IMR-90 (cell line): ENCODE data around the gene TUBG2. TPM values are rescaled to one million over a fixed set of nuclear protein-coding genes. Genes with fewer than 3 reads are reported as not detected.

Experiments used
- ATAC-seq: fragments of 200-7000 bp; cut with Tn5 transposase; 2 replicates; pipeline ENCODE4 v1.9.1; 2020; ENCODE audit warnings: low read depth, mild to moderate bottlenecking, moderate library complexity
- BruUV-seq: library from RNA; stranded (reverse); fragments of 400-500 nt; replicated peaks from 2 replicates; lab custom pipeline; 2021; lab: Mats Ljungman, UMichigan
- CTCF ChIA-PET: fragments of 300-600 bp; formaldehyde crosslinking; extraction: SDS; loops from one replicate; lab custom pipeline; 2021; ENCODE audit warnings: antibody characterized with exemption; lab: Yijun Ruan, JAX
- POLR2A ChIA-PET: fragments of 300-600 bp; sonication (Branson Sonifier 250); formaldehyde crosslinking; loops from one replicate; lab custom pipeline; 2022; ENCODE audit warnings: antibody characterized with exemption; ENCODE audit not compliant: unreplicated experiment; lab: Charles Lee
- DNase-seq: peaks from one replicate; pipeline ENCODE4 v3.0.0; 2013
- H2AFZ ChIP-seq: replicated peaks from 2 replicates; pipeline ENCODE3; 2013; ENCODE audit warnings: low read length, mild to moderate bottlenecking; ENCODE audit not compliant: poor library complexity
- H2AK5ac ChIP-seq: 2 replicates; pipeline ENCODE4 v1.6.1; 2013; ENCODE audit warnings: low read depth, low read length, inconsistent platforms
- H2AK9ac ChIP-seq: replicated peaks from 2 replicates; pipeline ENCODE3; 2013; ENCODE audit warnings: mild to moderate bottlenecking, low read depth, low read length, moderate library complexity; ENCODE audit not compliant: poor library complexity
- H2BK120ac ChIP-seq: 2 replicates; pipeline ENCODE4 v1.6.1; 2013; ENCODE audit warnings: low read depth, low read length, inconsistent platforms
- H2BK15ac ChIP-seq: 3 replicates; pipeline ENCODE4 v1.6.1; 2013; ENCODE audit warnings: low read depth, low read length, inconsistent platforms
- H2BK20ac ChIP-seq: 2 replicates; pipeline ENCODE4 v1.6.1; 2013; ENCODE audit warnings: low read depth, mild to moderate bottlenecking, inconsistent platforms, low read length, moderate library complexity
- H2BK5ac ChIP-seq: 2 replicates; pipeline ENCODE4 v1.6.1; 2013; ENCODE audit warnings: mild to moderate bottlenecking, low read depth, low read length, inconsistent platforms; ENCODE audit not compliant: poor library complexity, severe bottlenecking
- H3K14ac ChIP-seq: replicated peaks from 2 replicates; pipeline ENCODE4 v1.6.1; 2013; ENCODE audit warnings: low read depth, low read length, inconsistent platforms
- H3K18ac ChIP-seq: 2 replicates; pipeline ENCODE4 v1.6.1; 2013; ENCODE audit warnings: low read depth, low read length, control low read depth
- H3K23ac ChIP-seq: 2 replicates; pipeline ENCODE4 v1.6.1; 2013; ENCODE audit warnings: low read depth, low read length, inconsistent platforms
- H3K27ac ChIP-seq: 2 replicates; pipeline ENCODE4 v1.5.1; 2013; ENCODE audit warnings: mild to moderate bottlenecking, control low read depth, low read length; ENCODE audit not compliant: insufficient read depth
- H3K27me3 ChIP-seq: 2 replicates; pipeline ENCODE4 v1.6.1; 2013; ENCODE audit warnings: low read length; ENCODE audit not compliant: control insufficient read depth, insufficient read depth
- H3K36me3 ChIP-seq: 2 replicates; pipeline ENCODE4 v1.6.1; 2013; ENCODE audit warnings: low read length, mixed read lengths; ENCODE audit not compliant: control insufficient read depth, insufficient read depth
- H3K4ac ChIP-seq: 2 replicates; pipeline ENCODE4 v1.6.1; 2013; ENCODE audit warnings: low read depth, low read length, inconsistent platforms
- H3K4me1 ChIP-seq: 2 replicates; pipeline ENCODE4 v1.6.1; 2013; ENCODE audit warnings: low read length, mixed read lengths; ENCODE audit not compliant: control insufficient read depth, insufficient read depth
- H3K4me2 ChIP-seq: 2 replicates; pipeline ENCODE4 v1.6.1; 2013; ENCODE audit warnings: low read depth, mild to moderate bottlenecking, control low read depth, low read length, moderate library complexity
- H3K4me3 ChIP-seq: 2 replicates; pipeline ENCODE4 v1.5.1; 2013; ENCODE audit warnings: low read depth, mild to moderate bottlenecking, control low read depth, low read length, moderate library complexity; ENCODE audit not compliant: insufficient read depth
- H3K56ac ChIP-seq: 2 replicates; pipeline ENCODE4 v1.6.1; 2013; ENCODE audit warnings: low read length, inconsistent platforms; ENCODE audit not compliant: insufficient read depth; ENCODE audit errors: extremely low read depth
- H3K79me1 ChIP-seq, 2 experiments: 2 replicates each; pipeline ENCODE4 v1.6.1; 2013; ENCODE audit warnings: low read length in 2 of 2, inconsistent platforms in 1 of 2, low read depth in 1 of 2
- H3K9ac ChIP-seq: 2 replicates; pipeline ENCODE4 v1.6.1; 2013; ENCODE audit warnings: low read depth, low read length, control low read depth
- H3K9me1 ChIP-seq: 2 replicates; pipeline ENCODE4 v1.6.1; 2013; ENCODE audit warnings: low read length, inconsistent platforms; ENCODE audit not compliant: insufficient read depth
- H3K9me3 ChIP-seq: 2 replicates; pipeline ENCODE4 v1.6.1; 2013; ENCODE audit warnings: low read length; ENCODE audit not compliant: control insufficient read depth, insufficient read depth
- H4K20me1 ChIP-seq: 2 replicates; pipeline ENCODE4 v1.6.1; 2013; ENCODE audit warnings: low read length, inconsistent platforms; ENCODE audit not compliant: insufficient read depth
- H4K5ac ChIP-seq: 2 replicates; pipeline ENCODE4 v1.6.1; 2013; ENCODE audit warnings: mild to moderate bottlenecking, low read depth, low read length, control low read depth
- H4K8ac ChIP-seq, 2 experiments: 2 replicates each; pipeline ENCODE4 v1.6.1; 2013; ENCODE audit warnings: low read depth in 2 of 2, low read length in 2 of 2, control low read depth in 1 of 2, inconsistent platforms in 1 of 2
- H4K91ac ChIP-seq: 2 replicates; pipeline ENCODE4 v1.6.1; 2013; ENCODE audit warnings: low read depth, low read length, inconsistent platforms; ENCODE audit not compliant: insufficient read depth
- CEBPB ChIP-seq: IDR thresholded peaks from 2 replicates; pipeline ENCODE4 v1.6.1; 2012; ENCODE audit warnings: low read depth, low read length, improper control_type of control experiment
- FOS ChIP-seq: fragments of 150-350 bp; IDR thresholded peaks from 2 replicates; pipeline ENCODE4 v1.6.1; 2016; ENCODE audit warnings: low read depth, low read length
- MAFK ChIP-seq: IDR thresholded peaks from 2 replicates; pipeline ENCODE4 v1.6.1; 2012; ENCODE audit warnings: low read depth, low read length, improper control_type of control experiment
- MAZ ChIP-seq: IDR thresholded peaks from 2 replicates; pipeline ENCODE4 v1.6.1; 2012; ENCODE audit warnings: low read depth, mild to moderate bottlenecking, low read length, improper control_type of control experiment, moderate library complexity, borderline replicate concordance
- POLR2A ChIP-seq: IDR thresholded peaks from 2 replicates; pipeline ENCODE4 v1.6.1; 2012; ENCODE audit warnings: mild to moderate bottlenecking, low read depth, low read length
- SMC3 ChIP-seq: fragments of 150-350 bp; IDR thresholded peaks from 2 replicates; pipeline ENCODE4 v1.6.1; 2016; ENCODE audit warnings: low read depth, mild to moderate bottlenecking, antibody characterized with exemption, low read length, moderate library complexity
- WGBS, 2 experiments: methylation state at CpG; one replicate each; pipeline versions ENCODE4 v1.1.5 to v1.1.7; 2013; ENCODE audit warnings: missing lambda C conversion rate in 2 of 2; ENCODE audit not compliant: insufficient read length in 1 of 2; ENCODE audit errors: extremely low coverage in 2 of 2; 5-methylcytosine and 5-hydroxymethylcytosine counted together
- dilution Hi-C: fragments of 300-500 bp; cut with HindIII; formaldehyde crosslinking; loops from one replicate; pipeline ENCODE4 v1.14.3; 2018; ENCODE audit warnings: low sequenced_read_pairs; ENCODE audit not compliant: unreplicated experiment
- in situ Hi-C: fragments of 300-500 bp; cut with MboI; formaldehyde crosslinking; loops from 3 replicates; pipeline ENCODE4 v1.14.3; 2019; ENCODE audit warnings: low sequenced_read_pairs, inconsistent platforms, mixed read lengths
- intact Hi-C: fragments of 100-400 bp; cut with micrococcal nuclease; formaldehyde crosslinking; loops from 2 replicates; pipeline ENCODE4 v1.10.0; 2022
- polyA plus RNA-seq, 3 experiments: library from polyadenylated mRNA; depleted of rRNA; stranded (reverse); fragments of >200 nt; gene quantifications; 2 replicates each; pipeline ENCODE4 v1.2.3, GENCODE V29; 2012; ENCODE audit warnings: low replicate concordance in 1 of 3
- total RNA-seq: library from RNA; depleted of rRNA; stranded (reverse); fragments of >200 nt; gene quantifications from 2 replicates; pipeline ENCODE4 v1.2.3, GENCODE V29; 2012
- TF ChIP-seq, protein P1 (sequence below): conservative IDR thresholded peaks from 2 replicates; pipeline ENCODE4 v1.5.1; 2012; ENCODE audit warnings: mild to moderate bottlenecking, low read depth, low read length, improper control_type of control experiment
- TF ChIP-seq, protein P2 (sequence below): fragments of 150-350 bp; IDR thresholded peaks from 2 replicates; pipeline ENCODE4 v1.6.1; 2016; ENCODE audit warnings: low read depth, mild to moderate bottlenecking, low read length, moderate library complexity, borderline replicate concordance

The TUBG2 gene
- total and polyA plus RNA-seq, 2 of the 4 experiments (the other 2 are of a cell fraction): 3.6 to 24.6 TPM

DNA sequence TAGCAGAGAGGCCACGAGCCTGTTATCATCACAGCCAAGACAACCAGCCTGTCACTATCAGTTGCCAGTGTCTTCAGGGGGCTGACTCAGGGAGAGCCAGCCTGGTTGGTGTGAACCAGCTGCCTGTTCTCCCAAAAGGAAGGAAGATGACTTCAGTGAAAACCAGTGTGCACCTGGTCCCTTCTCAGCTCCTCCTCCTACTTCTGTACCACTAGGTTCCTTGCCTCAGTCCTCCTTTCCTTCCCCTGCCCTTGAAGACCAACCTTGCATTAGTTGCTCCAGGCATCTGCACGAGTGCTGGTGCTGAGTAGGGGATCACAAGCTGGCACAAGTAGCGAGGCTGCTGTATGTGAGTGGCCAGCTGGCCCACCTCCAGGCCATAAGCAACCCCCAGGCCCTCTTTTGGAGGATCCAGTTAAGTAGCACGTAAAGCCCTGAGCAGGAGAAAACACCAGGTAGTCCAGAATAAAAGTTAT is 41.1 kb upstream of the TUBG2 start:
- ATAC-seq: no peak
- ChIA-PET CTCF (no interaction called here), POLR2A (interaction anchor here (0.9 kb wide), 1 partner anchor 9 kb away, joined by 4 read pairs; the partner anchor contains the start of genes RETREG3 and TUBG1)
- Histone ChIP-seq H3K4me1 (no peaks in the 10 kb centered on the region), H2AK5ac (no peak overlapping the region), H3K79me1 (no peaks in the 10 kb centered on the region; a peak in 1 of 4 replicates), H2BK20ac (no peak overlapping the region), H3K9me3 (no peaks in the 10 kb centered on the region), H2BK15ac (no peak overlapping the region), H2AFZ (no peak overlapping the region), H3K4ac (no peak overlapping the region), H3K4me3 (no peak overlapping the region), H3K14ac (no peak overlapping the region), H3K4me2 (no peak overlapping the region), H4K8ac (no peak overlapping the region), H4K91ac (no peak overlapping the region), H3K9ac (no peak overlapping the region), H4K20me1 (no peaks in the 10 kb centered on the region), H2BK5ac (no peak overlapping the region), H2BK120ac (no peak overlapping the region), H2AK9ac (no peak overlapping the region), H3K9me1 (peaks cover 4% of the 10 kb centered on the region; the same call in 1 of the 2 replicates), H4K5ac (no peak overlapping the region), H3K27ac (no peak overlapping the region), H3K36me3 (peaks cover 24% of the 10 kb centered on the region), H3K27me3 (no peaks in the 10 kb centered on the region; the same call in 1 of the 2 replicates), H3K18ac (no peak overlapping the region), H3K23ac (no peak overlapping the region), H3K56ac (no peak overlapping the region)
- intact Hi-C loops (no loop called here), in situ Hi-C loops (no loop called here), dilution Hi-C loops (no loop called here)
- TF ChIP-seq, protein P1, sequence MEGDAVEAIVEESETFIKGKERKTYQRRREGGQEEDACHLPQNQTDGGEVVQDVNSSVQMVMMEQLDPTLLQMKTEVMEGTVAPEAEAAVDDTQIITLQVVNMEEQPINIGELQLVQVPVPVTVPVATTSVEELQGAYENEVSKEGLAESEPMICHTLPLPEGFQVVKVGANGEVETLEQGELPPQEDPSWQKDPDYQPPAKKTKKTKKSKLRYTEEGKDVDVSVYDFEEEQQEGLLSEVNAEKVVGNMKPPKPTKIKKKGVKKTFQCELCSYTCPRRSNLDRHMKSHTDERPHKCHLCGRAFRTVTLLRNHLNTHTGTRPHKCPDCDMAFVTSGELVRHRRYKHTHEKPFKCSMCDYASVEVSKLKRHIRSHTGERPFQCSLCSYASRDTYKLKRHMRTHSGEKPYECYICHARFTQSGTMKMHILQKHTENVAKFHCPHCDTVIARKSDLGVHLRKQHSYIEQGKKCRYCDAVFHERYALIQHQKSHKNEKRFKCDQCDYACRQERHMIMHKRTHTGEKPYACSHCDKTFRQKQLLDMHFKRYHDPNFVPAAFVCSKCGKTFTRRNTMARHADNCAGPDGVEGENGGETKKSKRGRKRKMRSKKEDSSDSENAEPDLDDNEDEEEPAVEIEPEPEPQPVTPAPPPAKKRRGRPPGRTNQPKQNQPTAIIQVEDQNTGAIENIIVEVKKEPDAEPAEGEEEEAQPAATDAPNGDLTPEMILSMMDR: no peak
- TF ChIP-seq MAZ (no peak), CEBPB (no peak), MAFK (no peak), SMC3 (no peak), POLR2A (no peak), FOS (no peak)
- TF ChIP-seq, protein P2, sequence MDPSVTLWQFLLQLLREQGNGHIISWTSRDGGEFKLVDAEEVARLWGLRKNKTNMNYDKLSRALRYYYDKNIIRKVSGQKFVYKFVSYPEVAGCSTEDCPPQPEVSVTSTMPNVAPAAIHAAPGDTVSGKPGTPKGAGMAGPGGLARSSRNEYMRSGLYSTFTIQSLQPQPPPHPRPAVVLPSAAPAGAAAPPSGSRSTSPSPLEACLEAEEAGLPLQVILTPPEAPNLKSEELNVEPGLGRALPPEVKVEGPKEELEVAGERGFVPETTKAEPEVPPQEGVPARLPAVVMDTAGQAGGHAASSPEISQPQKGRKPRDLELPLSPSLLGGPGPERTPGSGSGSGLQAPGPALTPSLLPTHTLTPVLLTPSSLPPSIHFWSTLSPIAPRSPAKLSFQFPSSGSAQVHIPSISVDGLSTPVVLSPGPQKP: no peak
- BruUV-seq: no TSS peak
- no peak for DNase-seq
- WGBS, 2 experiments: 14% methylated on average over 1 of the region's 4 CpGs; no CpG with 5 or more reads in 1 of the 2 experiments
